ENCODE data around the gene STK10. TPM values are rescaled to one million over a fixed set of nuclear protein-coding genes. Genes with fewer than 3 reads are reported as not detected.

The STK10 gene
- total RNA-seq, 2 donors from 2014 or later, result 25.6 to 39.2 TPM

- no peak overlapping the region for H3K4me3 ChIP-seq
- no peak for DNase-seq (ENCODE audit: low spot score)
- no peaks in the 10 kb centered on the region for H3K9me3 ChIP-seq
- ATAC-seq (ENCODE audit: insufficient number of reproducible peaks, low FRiP score, low read depth), result no peak
- H3K36me3 ChIP-seq, result no peaks in the 10 kb centered on the region
- H3K4me1 ChIP-seq (ENCODE audit: control insufficient read depth in 1 of 2, low read depth in 2 of 2), result no peaks in the 10 kb centered on the region
- TF ChIP-seq CTCF (IDR thresholded peaks at IDR 0.05), result no peak
- H3K27ac ChIP-seq, result no peak overlapping the region
- H3K27me3 ChIP-seq (replicated peaks; ENCODE audit: insufficient read depth), result no peaks in the 10 kb centered on the region
Observed at GRCh38 chr5:172119921-172120688, 67.9 kb downstream of the STK10 start.

GRCh38 chr5:172118891-172119290, 69.1 kb downstream of the STK10 start:
- ATAC-seq (ENCODE audit: insufficient number of reproducible peaks, low FRiP score, low read depth), result no peak
- TF ChIP-seq CTCF (IDR thresholded peaks at IDR 0.05), result no peak
- Histone ChIP-seq H3K36me3 (no peaks in the 10 kb centered on the region), H3K9me3 (no peaks in the 10 kb centered on the region), H3K4me3 (no peak overlapping the region), H3K27ac (no peak overlapping the region), H3K27me3 (replicated peaks; ENCODE audit: insufficient read depth) (no peaks in the 10 kb centered on the region), H3K4me1 (ENCODE audit: control insufficient read depth in 1 of 2, low read depth in 2 of 2) (peaks cover 2 to 3% of the 10 kb centered on the region in 2 donors)
- no peak for DNase-seq (ENCODE audit: low spot score)

- H3K27me3 ChIP-seq (replicated peaks; ENCODE audit: insufficient read depth), result no peaks in the 10 kb centered on the region
- no peak overlapping the region for H3K4me3 ChIP-seq
- DNase-seq (ENCODE audit: low spot score) (no peak), ATAC-seq (ENCODE audit: insufficient number of reproducible peaks, low FRiP score, low read depth) (no peak)
- H3K36me3 ChIP-seq, result no peaks in the 10 kb centered on the region
- H3K4me1 ChIP-seq (ENCODE audit: control insufficient read depth in 1 of 2, low read depth in 2 of 2), result peaks cover 2 to 6% of the 10 kb centered on the region in 2 donors
- no peak for TF ChIP-seq CTCF (IDR thresholded peaks at IDR 0.05)
- H3K9me3 ChIP-seq, result no peaks in the 10 kb centered on the region
- H3K27ac ChIP-seq, result no peak overlapping the region
Observed at GRCh38 chr5:172117977-172118701, 69.9 kb downstream of the STK10 start.

GRCh38 chr5:172115541-172115982, 72.5 kb downstream of the STK10 start:
- no peak for ATAC-seq (ENCODE audit: insufficient number of reproducible peaks, low FRiP score, low read depth)
- no peak overlapping the region for H3K27ac ChIP-seq
- DNase-seq (ENCODE audit: low spot score), result no peak

More at GRCh38 chr5:172115541-172115982, 72.5 kb downstream of the STK10 start:
- Histone ChIP-seq H3K4me3 (no peak overlapping the region), H3K4me1 (ENCODE audit: control insufficient read depth in 1 of 2, low read depth in 2 of 2) (peaks cover 18 to 23% of the 10 kb centered on the region in 2 donors), H3K27me3 (replicated peaks; ENCODE audit: insufficient read depth) (no peaks in the 10 kb centered on the region), H3K9me3 (no peaks in the 10 kb centered on the region), H3K36me3 (no peaks in the 10 kb centered on the region)
- TF ChIP-seq CTCF (IDR thresholded peaks at IDR 0.05), result no peak

Measured in thoracic aorta (tissue), 2 donors.